Cardiac septum (tissue), 1 donor: ENCODE measurements around the gene EGR1. TPM values are rescaled to one million over a fixed set of nuclear protein-coding genes. Genes with fewer than 3 reads are reported as not detected.
"Not testable (repeated sequence)": the region's sequence is repeated elsewhere in the genome, so short reads cannot be mapped to it uniquely, and the experiment has no call there.

Experiments used
- DNase-seq: peaks from one replicate; pipeline ENCODE4 v3.0.0-alpha.2; 2020; ENCODE audit warnings: low spot score
- intact Hi-C: fragments of 100-400 bp; cut with DNase I; formaldehyde crosslinking; loops from one replicate; pipeline ENCODE4 v1.14.0; 2022
- total RNA-seq: library from RNA; stranded (reverse); fragmentation: NEBNext Ultra II Directional; extraction: Animal tissue kit (Norgen Biotek cat#: 25700); gene quantifications from one replicate; pipeline ENCODE4 v1.2.1, GENCODE V29; 2021
- donor health status: DM: no; HTN: no; CAD: no.

EGR1 gene
- total RNA-seq, 1 donor from 2014 or later = 66.8 TPM

- no peak for DNase-seq
- intact Hi-C loops = no loop called here
Measured at GRCh38 chr5:138466900-138467710, 1.8 kb downstream of the EGR1 start.

- intact Hi-C loops = no loop called here
- no peak for DNase-seq
Measured at GRCh38 chr5:138467711-138468132, 2.4 kb downstream of the EGR1 start.

- no peak for DNase-seq
- intact Hi-C loops = no loop called here
Measured at GRCh38 chr5:138468133-138468965, 3.1 kb downstream of the EGR1 start.

GRCh38 chr5:138468966-138469539 is 3.8 kb downstream of the EGR1 start:
- DNase-seq = no peak
- intact Hi-C loops = no loop called here

GRCh38 chr5:138469540-138470321 is 4.5 kb downstream of the EGR1 start:
- no peak for DNase-seq
- intact Hi-C loops = no loop called here

- DNase-seq = no peak
- intact Hi-C loops = no loop called here
Measured at GRCh38 chr5:138470322-138471051, 5.2 kb downstream of the EGR1 start.

- intact Hi-C loops = no loop called here
- DNase-seq = no peak
Measured at GRCh38 chr5:138471052-138471361, 5.7 kb downstream of the EGR1 start.

- intact Hi-C loops = no loop called here
- no peak for DNase-seq
Measured at GRCh38 chr5:138472353-138472752, 7.1 kb downstream of the EGR1 start.

GRCh38 chr5:138473151-138473550 is 7.9 kb downstream of the EGR1 start:
- intact Hi-C loops, DNase-seq: not testable (repeated sequence)

GRCh38 chr5:138476918-138477317 is 11.6 kb downstream of the EGR1 start:
- no peak for DNase-seq
- intact Hi-C loops = no loop called here

GRCh38 chr5:138482638-138483037 is 17.4 kb downstream of the EGR1 start:
- intact Hi-C loops = no loop called here
- DNase-seq = no peak

GRCh38 chr5:138488481-138488945 is 23.2 kb downstream of the EGR1 start:
- DNase-seq = no peak
- intact Hi-C loops = no loop called here

- intact Hi-C loops = loop anchor here (5.0 kb wide), 1 partner anchor 53 kb away; the partner anchor contains the start of gene ETF1
- DNase-seq = no peak
Measured at GRCh38 chr5:138489683-138490061, 24.4 kb downstream of the EGR1 start.

- intact Hi-C loops = loop anchor here (5.0 kb wide), 1 partner anchor 52 kb away; the partner anchor contains the start of gene ETF1
- no peak for DNase-seq
Measured at GRCh38 chr5:138490648-138491283, 25.5 kb downstream of the EGR1 start.

- intact Hi-C loops = loop anchor here (5.0 kb wide), 1 partner anchor 51 kb away; the partner anchor contains the start of gene ETF1
- DNase-seq = no peak
Measured at GRCh38 chr5:138491284-138491648, 26.0 kb downstream of the EGR1 start.

GRCh38 chr5:138491669-138492559 is 26.6 kb downstream of the EGR1 start:
- intact Hi-C loops = loop anchor here (1.0 to 5.0 kb wide), 2 partner anchors 28 to 50 kb away; partner anchors contain the start of gene ETF1
- peak; percentile 97 for DNase-seq

- no peak for DNase-seq
Measured at GRCh38 chr5:138492560-138493045, 27.3 kb downstream of the EGR1 start.

More at GRCh38 chr5:138492560-138493045, 27.3 kb downstream of the EGR1 start:
- intact Hi-C loops = loop anchor here (1.0 to 5.0 kb wide), 2 partner anchors 28 to 50 kb away; partner anchors contain the start of gene ETF1
